ENCODE measurements around the gene MS4A14.
A peak's percentile ranks its signal among the peaks of the same experiment; 100 is the strongest.

Gene MS4A14

GRCh38 chr11:60349990-60350389 is 46.3 kb upstream of the MS4A14 start:
- no peaks in the 10 kb centered on the region for H3K36me3 ChIP-seq (ENCODE audit: low read length)
- H3K9me2 ChIP-seq (replicated peaks; ENCODE audit: insufficient read depth, low read length): no peaks in the 10 kb centered on the region
- TF ChIP-seq EZH2phosphoT487 (conservative IDR thresholded peaks at IDR 0.05; ENCODE audit: low read length): no peak
- TF ChIP-seq, protein P1, sequence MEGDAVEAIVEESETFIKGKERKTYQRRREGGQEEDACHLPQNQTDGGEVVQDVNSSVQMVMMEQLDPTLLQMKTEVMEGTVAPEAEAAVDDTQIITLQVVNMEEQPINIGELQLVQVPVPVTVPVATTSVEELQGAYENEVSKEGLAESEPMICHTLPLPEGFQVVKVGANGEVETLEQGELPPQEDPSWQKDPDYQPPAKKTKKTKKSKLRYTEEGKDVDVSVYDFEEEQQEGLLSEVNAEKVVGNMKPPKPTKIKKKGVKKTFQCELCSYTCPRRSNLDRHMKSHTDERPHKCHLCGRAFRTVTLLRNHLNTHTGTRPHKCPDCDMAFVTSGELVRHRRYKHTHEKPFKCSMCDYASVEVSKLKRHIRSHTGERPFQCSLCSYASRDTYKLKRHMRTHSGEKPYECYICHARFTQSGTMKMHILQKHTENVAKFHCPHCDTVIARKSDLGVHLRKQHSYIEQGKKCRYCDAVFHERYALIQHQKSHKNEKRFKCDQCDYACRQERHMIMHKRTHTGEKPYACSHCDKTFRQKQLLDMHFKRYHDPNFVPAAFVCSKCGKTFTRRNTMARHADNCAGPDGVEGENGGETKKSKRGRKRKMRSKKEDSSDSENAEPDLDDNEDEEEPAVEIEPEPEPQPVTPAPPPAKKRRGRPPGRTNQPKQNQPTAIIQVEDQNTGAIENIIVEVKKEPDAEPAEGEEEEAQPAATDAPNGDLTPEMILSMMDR (IDR thresholded peaks at IDR 0.05; ENCODE audit: insufficient read depth, low read length, poor library complexity, severe bottlenecking): no peak
- H3K9ac ChIP-seq (ENCODE audit: low read length): no peak overlapping the region
- no peaks in the 10 kb centered on the region for H3K79me2 ChIP-seq (ENCODE audit: insufficient read depth, low read length)
- H3K9me3 ChIP-seq (ENCODE audit: insufficient read depth, low read length): peaks cover 18% of the 10 kb centered on the region; the same call in 1 of the 2 replicates
- no peak overlapping the region for H2AFZ ChIP-seq (ENCODE audit: low read depth, low read length, severe bottlenecking)
- no peaks in the 10 kb centered on the region for H4K20me1 ChIP-seq (ENCODE audit: low read depth, low read length)
- H3F3A ChIP-seq (ENCODE audit: insufficient read depth): no peaks in the 10 kb centered on the region
- H3K4me3 ChIP-seq (ENCODE audit: insufficient read depth, low read length, poor library complexity, severe bottlenecking): no peak overlapping the region
- H3K4me2 ChIP-seq (ENCODE audit: low read depth, low read length, poor library complexity, severe bottlenecking): no peak overlapping the region
- H3K27me3 ChIP-seq (ENCODE audit: low read length): no peaks in the 10 kb centered on the region
- H3K27ac ChIP-seq (ENCODE audit: low read depth, low read length): no peak overlapping the region

DNA sequence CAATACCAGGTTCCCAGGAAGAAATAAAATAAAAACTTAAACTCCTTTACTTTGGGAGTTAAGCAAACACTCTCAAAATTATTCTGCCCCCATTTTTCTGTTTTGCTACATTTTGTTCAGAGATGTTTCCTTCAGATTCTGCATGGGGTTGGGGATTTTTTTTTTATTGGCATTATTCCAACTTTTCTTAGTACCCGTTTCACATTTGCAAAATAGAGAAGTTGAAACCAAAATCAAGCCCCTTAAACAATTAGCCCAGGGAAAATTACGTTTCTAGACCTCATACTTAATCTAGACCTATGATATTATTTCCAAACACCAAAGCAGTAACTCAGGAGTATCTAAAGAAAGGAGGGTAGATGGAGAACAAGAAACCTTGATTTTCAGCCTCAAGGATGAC is 38.5 kb upstream of the MS4A14 start:
- Histone ChIP-seq H3F3A (ENCODE audit: insufficient read depth) (no peaks in the 10 kb centered on the region), H3K36me3 (ENCODE audit: low read length) (no peaks in the 10 kb centered on the region), H3K9me2 (replicated peaks; ENCODE audit: insufficient read depth, low read length) (no peaks in the 10 kb centered on the region), H3K27me3 (ENCODE audit: low read length) (no peaks in the 10 kb centered on the region), H3K9ac (ENCODE audit: low read length) (no peak overlapping the region), H3K4me3 (ENCODE audit: insufficient read depth, low read length, poor library complexity, severe bottlenecking) (no peak overlapping the region), H4K20me1 (ENCODE audit: low read depth, low read length) (no peaks in the 10 kb centered on the region), H3K79me2 (ENCODE audit: insufficient read depth, low read length) (no peaks in the 10 kb centered on the region), H2AFZ (ENCODE audit: low read depth, low read length, severe bottlenecking) (no peak overlapping the region), H3K4me2 (ENCODE audit: low read depth, low read length, poor library complexity, severe bottlenecking) (peak overlapping the region; percentile 15), H3K27ac (ENCODE audit: low read depth, low read length) (no peak overlapping the region; the same call in 1 of the 2 replicates), H3K9me3 (ENCODE audit: insufficient read depth, low read length) (peaks cover 57% of the 10 kb centered on the region; the same call in 1 of the 2 replicates)
- TF ChIP-seq, protein P1 (IDR thresholded peaks at IDR 0.05; ENCODE audit: insufficient read depth, low read length, poor library complexity, severe bottlenecking): no peak
- no peak for TF ChIP-seq EZH2phosphoT487 (conservative IDR thresholded peaks at IDR 0.05; ENCODE audit: low read length)

DNA sequence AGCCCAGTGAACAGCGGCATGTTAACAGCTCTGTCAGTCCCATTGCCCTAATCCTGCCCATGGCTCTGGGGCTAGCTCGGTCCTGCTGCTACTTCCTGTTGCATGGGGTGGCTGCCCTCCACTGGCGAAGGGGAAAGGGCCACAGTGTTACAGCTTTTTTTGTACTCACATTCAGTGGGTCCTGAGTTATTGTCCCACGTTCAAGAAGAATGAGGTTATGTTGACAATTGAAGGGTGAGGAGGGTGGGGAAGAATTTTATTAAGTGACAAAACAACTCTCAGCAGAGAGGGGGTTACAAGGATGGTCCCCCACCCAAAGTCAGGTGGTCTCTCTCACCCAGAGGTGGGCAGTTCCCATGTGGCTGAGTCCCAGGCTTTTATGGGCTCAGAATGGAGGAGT is 35.6 kb upstream of the MS4A14 start:
- peaks cover 10% of the 10 kb centered on the region for H3F3A ChIP-seq (ENCODE audit: insufficient read depth)
- H4K20me1 ChIP-seq (ENCODE audit: low read depth, low read length): no peaks in the 10 kb centered on the region
- TF ChIP-seq EZH2phosphoT487 (conservative IDR thresholded peaks at IDR 0.05; ENCODE audit: low read length): no peak
- TF ChIP-seq, protein P1 (IDR thresholded peaks at IDR 0.05; ENCODE audit: insufficient read depth, low read length, poor library complexity, severe bottlenecking): no peak
- H3K27me3 ChIP-seq (ENCODE audit: low read length): no peaks in the 10 kb centered on the region
- peaks cover 8% of the 10 kb centered on the region for H3K79me2 ChIP-seq (ENCODE audit: insufficient read depth, low read length)
- H3K9me3 ChIP-seq (ENCODE audit: insufficient read depth, low read length): peaks cover 35% of the 10 kb centered on the region; the same call in 1 of the 2 replicates
- no peak overlapping the region for H3K4me2 ChIP-seq (ENCODE audit: low read depth, low read length, poor library complexity, severe bottlenecking)
- H3K36me3 ChIP-seq (ENCODE audit: low read length): no peaks in the 10 kb centered on the region
- no peak overlapping the region for H3K9ac ChIP-seq (ENCODE audit: low read length)
- H3K27ac ChIP-seq (ENCODE audit: low read depth, low read length): no peak overlapping the region
- H3K9me2 ChIP-seq (replicated peaks; ENCODE audit: insufficient read depth, low read length): no peaks in the 10 kb centered on the region
- no peak overlapping the region for H2AFZ ChIP-seq (ENCODE audit: low read depth, low read length, severe bottlenecking)
- H3K4me3 ChIP-seq (ENCODE audit: insufficient read depth, low read length, poor library complexity, severe bottlenecking): no peak overlapping the region
